ENCODE results near the gene TMEM229A.
"Not testable (repeated sequence)": the region's sequence is repeated elsewhere in the genome, so short reads cannot be mapped to it uniquely, and the experiment has no call there.

The TMEM229A gene

DNA sequence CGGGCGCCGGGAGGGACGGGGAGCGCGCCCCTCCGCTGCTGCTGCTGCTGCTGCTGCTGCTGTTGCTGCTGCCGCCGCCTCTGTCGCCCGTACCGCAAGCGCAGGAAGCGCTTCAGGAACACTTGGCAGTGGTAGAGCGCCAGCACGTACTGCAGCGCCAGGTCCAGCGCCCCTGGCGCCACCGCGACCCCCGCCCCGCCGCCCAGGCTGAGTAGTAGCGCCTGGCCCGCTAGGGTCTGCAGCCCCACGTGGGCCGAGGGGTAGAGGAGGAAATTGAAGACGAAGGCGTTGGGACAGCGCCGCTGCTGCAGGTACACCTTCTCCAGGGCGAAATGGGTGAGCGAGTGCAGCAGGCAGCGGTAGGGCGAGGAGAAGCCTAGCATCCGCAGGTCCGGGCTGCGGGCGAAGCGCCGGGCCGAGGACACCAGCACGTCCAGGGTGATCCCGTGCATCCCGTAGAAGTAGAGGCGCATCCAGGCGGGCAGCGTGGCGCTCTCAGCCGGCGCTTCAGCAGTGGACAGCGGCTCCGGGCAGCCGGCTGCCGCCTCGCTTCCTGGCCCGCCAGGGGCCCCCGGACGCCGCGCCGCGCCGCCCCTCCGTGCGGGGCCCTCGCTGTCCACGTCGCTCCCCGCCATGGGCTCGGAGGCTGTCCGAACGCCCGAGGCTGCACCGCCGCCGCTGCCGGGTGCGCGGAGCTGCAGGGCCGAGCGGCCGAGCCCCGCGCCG, at the start of gene TMEM229A:
Gene TMEM229A (minus strand): TSS at position 699 of the 726 bp plus-strand sequence. CDS start 64 bp downstream, at position 635.
- DNase-seq = no peak

DNA sequence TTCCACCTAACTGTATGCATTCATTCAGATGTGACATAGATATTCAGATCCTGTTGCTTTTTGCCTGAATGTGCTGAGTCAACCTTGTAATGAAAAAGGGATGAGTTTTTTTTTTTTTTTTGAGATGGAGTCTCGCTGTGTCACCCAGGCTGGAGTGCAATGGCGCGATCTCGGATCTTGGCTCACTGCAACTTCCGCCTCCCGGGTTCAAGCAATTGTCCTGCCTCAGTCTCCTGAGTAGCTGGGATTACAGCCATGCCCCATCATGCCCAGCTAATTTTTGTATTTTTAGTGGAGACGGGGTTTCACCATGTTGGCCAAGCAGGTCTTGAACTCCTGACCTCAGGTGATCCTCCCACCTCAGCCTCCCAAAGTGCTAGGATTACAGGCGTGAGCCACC, 49.4 kb upstream of the TMEM229A start:
- DNase-seq = not testable (repeated sequence)

DNA sequence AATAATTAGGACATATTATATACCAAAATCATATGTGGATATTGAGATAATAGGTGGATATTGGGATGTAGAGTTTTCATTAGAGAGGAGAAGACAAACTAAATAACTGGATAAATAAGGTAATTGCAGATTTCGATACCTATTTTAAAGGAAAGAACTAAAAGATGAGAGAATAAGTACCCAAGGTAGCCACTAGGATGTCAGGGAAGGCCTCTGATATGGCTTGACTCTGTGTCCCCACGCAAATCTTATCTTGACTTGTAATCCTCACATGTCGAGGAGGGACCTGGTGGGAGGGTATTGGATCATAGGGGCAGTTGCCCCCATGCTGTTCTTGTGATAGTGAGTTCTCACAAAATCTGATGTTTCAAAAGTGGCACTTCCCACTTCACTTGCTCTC, 44.7 kb upstream of the TMEM229A start:
- no peak for DNase-seq

DNA sequence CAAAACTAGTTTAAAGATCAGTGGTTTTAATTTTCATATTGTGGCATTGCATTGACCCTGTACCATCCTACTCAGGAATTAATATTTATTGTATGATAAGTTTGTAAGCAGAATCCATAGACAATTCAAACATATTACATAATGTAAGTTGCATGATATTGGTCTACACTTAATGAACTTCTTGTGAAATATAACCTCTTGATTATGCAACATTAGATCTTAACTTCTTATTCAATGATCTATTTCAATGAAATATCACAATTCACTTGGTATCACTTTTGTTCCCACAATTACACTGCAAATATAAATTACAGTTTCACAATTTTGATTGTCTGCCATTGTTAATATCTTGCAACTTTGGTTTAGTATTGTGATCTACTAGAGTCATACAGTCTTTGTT, 44.0 kb upstream of the TMEM229A start:
- no peak for DNase-seq

DNA sequence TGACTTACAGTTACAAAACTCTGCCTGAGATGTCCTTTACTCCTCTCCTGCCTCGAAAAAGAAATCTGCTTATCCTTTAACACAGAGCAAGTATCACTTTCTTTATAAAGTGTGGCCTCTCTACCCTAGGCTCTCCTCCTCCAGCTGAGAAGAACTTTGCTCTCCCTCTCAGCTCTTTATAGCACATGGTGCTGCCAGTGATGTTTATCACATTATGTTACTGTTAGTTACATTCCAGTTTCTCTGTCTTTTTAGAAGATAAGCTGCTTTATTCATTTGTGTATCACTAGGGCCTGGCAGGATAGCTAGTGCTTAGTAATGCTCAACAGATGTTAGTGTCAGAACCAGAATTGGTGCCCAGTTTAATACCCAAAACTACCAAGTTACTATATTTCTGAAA, 41.1 kb upstream of the TMEM229A start:
- no peak for DNase-seq

DNA sequence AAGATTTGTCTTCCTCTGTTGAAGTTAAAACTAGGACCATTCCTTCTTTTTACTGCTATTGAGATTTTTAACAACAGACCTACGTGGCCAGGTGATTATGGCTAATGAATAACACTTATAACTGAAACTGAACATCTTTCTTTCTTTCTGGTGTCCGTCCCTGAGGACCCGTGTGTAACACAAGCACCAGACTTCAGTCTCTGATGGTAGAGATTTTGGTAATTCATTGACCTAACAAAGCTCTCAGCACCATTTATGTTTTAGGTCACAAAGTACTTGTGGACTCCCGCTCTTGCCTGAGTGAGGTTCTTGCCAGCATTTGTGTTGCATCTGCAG, 40.4 kb upstream of the TMEM229A start:
- no peak for DNase-seq

DNA sequence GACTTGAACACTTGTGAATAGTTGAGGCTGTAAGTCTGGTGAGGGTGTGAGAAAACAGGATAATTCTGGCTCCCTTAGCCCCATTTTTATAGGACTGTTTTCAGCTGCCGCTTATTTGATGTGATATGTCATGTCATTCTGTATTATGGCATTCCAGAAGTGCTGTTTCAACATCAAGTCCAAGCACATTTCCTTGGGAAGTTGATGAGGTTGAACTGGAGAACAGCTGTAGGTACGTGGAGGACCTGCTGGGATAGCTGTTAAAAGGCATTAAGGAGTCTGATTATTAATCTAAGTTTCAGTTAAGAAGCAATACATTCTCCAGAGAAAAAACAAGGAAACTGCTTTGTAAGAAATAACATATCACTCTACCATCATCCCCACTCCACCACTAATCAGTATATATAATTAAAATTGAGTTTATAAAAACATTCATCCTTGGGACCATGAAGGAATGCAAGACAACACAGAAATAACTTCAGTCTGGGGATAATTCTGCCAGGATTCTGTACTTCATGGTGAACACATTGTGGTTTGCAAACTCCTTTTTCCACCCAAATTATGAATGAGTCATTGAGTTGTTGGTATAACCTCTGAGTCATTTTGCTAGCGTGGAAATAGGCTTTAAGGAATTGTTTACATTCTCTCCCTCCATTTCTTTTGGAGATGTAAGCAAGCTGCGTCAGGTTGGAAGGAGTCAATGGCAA, 39.9 kb upstream of the TMEM229A start:
- no peak for DNase-seq

DNA sequence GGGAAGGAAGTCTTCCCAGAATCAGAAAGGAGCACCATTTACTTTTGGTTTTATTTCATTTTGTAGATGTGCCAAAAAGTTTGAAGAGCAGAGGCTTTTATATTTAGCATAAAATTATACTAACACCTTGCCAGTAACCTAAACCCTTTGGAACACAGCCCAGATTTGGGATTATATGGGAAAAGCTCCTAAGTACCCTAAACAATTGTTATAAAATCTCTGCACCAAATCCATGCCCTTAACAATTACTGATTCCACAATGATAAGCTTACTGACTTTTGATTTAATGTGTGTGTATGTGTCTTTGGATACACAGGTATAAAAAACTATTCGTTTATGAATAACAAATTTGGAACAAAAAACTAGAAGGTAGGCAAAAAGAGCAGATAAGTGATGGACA, 39.0 kb upstream of the TMEM229A start:
- DNase-seq = no peak

DNA sequence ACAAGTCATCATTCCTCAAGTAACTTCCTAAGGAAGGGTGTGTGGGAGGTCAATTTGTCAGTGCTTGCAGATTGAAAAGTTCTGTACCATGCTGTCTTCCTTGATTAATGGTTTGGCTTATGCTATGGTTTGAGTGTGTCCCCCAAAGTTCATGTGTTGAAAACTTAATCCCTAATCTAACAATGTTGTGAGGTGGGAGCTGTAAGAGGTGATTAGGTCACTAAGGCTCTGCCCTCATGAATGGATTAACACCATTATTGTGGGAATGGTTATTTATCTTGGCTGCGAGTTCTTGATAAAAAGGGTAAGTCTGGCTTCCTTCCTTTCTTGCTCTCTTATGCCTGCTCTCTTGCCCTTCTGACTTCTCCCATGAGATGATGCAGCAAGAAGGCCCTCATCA, 29.3 kb upstream of the TMEM229A start:
- DNase-seq = no peak

DNA sequence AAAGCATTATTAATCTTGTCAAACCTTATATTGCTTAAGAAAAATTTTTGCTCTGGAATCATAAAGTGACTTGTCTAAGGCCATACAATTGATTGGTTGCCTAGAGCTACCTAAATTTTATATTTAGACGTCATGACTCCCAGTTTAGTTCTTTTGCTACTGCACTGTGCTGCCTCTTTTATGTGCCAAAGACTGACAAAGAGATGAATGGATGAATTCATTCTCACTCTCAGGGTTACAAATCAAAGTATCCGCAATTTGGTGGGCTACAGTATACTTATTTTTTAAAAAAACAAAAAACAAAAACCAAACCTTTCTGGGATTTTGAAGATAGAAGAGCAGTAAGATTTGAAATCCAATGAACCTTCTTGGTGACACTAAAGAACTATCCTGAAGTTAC, 27.7 kb upstream of the TMEM229A start:
- DNase-seq = no peak

DNA sequence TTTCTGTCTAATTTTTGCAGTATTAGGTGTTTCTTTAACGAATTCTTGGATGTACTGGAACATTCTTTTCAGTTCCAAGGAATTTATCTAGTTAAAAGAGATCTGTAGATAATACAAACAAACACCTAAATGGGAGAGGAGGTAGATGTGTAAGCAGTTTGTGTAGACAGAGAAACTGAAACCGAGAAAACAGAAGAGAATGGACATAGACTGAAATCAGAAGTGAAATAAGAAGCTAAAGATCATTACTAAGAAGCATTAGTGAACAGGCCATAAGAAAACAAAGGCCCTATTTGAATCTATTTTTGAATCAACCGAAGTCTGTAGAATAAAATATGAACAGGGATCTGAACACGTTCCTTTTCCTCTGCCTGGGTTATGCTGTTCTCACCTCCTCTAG, 26.5 kb upstream of the TMEM229A start:
- DNase-seq = no peak

DNA sequence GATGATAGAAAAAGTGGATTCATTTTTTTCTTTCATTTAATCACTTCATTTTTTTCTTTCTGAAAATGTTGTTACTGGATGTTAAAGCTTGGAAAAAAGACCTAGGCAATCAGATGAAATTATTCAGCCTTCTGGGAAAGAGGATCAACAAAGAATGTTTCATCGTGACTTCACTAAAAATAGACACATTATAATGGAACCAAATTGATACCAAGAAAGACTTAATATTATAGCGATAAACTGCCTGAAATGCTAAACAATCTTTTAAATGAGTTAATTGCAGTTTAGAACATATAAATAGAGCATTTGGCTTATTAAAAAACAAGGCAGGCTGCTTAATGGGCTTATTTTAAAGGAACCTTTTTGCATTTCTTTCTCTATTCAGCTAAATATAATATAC, 25.6 kb upstream of the TMEM229A start:
- no peak for DNase-seq

DNA sequence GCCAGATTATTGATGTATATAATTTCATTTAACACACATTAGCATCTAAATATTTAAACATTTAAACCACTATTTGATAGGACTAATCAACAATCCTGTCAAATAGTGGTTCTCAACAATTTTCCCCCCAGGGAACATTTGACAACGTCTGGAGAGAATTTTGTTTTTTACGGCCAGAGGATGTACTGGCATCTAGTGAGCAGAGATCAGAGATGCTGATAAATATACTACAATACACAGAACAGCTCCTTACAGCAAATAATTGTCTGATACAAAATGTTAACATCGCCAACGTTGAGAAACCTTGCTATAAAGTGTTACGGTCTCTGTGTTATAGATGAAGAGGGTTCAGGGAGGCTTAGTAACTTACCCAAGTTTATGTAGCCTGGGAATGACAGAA, 25.0 kb upstream of the TMEM229A start:
- DNase-seq = no peak

DNA sequence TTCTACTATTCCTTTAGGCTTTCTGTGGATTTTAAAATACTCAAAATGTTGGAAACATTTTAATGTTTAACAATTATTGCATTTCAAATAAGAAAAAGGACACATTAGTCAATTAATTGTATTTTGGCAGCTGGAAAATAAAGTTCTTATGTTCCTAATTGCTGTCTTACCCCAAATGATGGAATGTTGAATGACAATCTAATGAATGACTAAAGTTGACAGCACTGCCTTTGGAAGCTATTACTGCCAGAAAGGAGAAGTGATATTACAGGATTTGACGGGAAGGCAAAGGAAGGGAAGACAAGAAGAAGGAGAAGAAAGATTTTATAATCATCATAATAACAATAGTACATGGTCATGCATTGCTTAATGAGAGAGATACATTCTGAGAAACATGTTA, 23.4 kb upstream of the TMEM229A start:
- DNase-seq = no peak

DNA sequence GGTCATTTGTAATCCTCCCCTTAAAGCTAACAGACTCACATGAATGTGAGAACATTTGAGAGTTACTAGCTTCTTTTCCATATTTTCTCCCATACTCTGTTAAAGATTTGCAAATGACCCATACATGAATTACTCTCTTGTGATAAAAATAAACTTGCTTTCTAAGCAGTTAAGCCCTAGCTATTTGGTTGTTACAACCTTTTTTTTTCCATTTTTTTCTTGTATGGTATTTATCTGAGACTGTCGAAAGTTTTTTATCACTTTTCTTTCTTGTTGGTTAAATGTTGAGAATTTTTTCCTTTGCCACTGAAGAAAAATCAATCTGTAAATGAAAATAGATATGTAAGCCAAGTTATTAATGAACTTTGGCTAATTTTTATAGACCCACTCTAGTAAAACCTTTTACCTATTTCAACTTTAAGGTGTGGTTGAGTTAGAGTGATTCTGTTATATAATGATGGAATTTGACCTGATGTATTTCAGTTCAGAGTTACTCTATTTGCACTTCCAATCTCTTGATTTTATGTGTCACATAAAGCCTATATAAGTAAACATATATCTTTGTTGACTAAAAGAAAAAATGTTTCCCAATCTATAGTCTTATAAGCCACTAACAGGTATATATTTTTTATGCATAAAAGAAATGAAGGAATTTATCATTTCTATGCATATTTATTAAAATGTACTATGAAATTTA, 19.0 kb upstream of the TMEM229A start:
- DNase-seq = no peak

DNA sequence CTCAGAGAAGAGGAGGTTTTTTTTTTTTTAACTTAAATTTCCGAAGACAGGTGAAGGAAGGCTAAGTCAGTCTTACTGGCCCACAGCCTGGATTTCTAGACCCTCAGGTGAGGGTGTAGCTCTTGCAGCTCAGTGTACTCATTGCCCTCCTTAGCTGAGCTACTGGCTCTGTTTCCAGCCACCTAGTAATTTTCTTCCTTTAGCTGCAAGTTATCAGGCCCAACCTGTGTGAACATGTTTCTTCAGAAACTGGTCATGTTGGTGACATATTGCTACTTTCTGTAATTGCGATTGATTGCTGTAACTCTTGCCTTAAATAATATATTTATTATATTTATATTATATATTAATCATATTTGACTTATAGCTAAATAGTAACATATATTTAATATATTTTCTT, 10.0 kb upstream of the TMEM229A start:
- no peak for DNase-seq

DNA sequence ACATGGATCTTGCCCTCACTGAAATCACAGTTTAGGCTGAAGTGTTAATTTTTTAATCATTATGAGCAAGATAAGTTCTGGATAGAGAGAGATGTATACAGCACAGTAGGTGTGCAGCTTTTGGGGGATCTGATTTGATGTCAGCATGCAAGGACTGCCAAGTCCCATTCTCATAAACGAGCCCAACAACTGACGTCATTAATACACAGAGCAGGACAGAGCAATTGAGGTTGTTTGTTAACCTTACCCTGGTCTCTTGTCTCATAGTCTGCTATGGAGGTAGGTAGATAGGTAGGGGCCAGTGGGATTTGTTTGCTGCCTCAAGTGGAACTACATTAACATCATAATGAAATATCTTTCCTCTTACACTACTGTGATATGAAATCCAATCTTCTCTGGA, 8.6 kb upstream of the TMEM229A start:
- no peak for DNase-seq

DNA sequence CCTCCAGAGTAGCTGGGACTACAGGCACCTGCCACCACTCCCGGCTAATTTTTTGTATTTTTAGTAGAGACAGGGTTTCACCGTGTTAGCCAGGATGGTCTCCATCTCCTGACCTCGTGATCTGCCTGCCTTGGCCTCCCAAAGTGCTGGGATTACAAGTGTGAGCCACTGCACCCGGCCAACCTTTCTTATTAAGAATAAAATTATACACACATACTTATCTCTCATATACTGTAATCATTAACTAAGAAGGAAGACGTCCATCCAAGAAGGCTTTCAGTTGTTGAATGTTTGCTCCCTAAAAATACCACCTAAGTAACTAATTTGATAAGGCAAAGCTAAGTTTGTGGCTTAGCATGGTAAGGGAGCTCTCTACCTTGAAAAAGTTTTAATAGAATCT, 5.0 kb upstream of the TMEM229A start:
- not testable (repeated sequence) for DNase-seq

DNA sequence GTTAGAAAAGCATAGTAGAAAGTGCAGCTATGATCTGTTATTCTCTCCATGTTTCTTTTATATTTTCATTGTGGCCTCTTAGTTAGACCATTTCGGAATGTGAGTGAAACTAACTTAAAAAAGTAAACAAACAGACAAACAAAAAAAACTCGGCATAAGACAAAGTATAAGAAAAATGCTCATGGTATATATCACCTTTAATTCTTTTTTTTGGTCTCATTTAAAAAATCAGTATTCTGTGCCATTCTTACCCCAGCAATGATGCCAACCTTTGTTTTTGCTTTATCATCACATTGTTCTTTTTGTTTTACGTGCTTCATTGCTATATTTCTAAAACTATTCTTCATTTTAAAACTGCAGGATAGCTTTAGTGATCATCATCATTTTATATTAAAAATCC, 2.8 kb upstream of the TMEM229A start:
- DNase-seq = no peak

DNA sequence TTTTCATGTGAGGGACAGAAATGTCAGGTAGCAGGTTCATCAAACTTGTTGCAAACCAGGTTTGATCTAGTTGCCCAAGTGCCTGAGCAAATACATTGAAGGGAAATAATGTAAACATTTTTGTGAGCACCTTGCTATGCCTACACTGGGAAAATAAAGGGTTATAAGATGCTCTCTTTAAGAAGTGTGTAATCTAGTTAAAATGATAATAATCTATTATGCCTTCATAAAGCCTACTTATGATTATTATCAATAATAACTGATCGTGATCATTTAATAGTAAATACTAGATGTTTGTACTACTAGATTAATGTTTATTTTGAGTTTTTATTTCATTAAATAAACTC, 1.9 kb upstream of the TMEM229A start:
- no peak for DNase-seq

DNA sequence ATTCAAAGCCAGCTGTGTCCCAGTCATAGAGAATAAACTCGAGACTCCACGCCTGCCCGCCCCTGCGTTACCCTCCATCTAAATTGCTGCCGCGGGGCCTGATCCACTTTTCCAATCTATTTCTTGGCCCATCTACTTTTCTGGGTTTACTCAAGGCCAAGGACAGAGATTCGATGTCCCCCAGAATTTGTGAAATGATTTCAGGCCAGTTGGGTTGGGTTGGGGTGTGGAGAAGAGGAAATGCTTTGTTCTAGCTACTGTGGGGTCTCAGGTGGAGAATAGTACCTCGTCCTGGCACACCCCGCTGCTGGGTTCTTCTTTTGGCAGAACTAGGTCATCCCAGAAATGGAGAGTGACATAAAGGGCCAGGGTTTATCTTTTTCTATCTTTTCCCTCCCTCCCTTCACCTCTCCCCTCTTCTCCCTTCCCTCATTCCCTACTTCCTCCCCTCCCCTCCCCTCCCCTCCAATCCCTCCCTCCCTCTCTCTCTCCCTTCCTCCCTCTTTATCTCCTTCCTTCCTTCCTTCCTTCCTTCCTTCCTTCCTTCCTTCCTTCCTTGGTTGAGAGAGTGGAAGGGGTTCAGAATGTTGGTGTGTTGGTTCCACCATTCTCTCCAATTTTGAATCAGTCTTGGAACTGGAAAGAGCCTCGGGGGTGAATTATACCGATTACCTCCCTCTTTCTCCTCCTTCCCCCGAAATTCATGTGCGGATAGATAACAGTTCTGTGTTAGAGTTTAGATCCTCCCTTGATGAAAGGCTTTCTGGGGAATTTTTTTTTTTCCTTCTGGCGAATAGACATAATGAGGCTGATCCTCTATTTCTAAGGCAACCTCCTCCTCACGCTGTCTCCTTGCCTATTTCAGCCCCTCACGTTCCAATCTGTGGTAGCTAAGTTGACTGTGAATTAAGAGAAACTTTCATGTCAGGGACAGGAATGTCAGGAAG, 1.2 kb upstream of the TMEM229A start:
- no peak for DNase-seq

DNA sequence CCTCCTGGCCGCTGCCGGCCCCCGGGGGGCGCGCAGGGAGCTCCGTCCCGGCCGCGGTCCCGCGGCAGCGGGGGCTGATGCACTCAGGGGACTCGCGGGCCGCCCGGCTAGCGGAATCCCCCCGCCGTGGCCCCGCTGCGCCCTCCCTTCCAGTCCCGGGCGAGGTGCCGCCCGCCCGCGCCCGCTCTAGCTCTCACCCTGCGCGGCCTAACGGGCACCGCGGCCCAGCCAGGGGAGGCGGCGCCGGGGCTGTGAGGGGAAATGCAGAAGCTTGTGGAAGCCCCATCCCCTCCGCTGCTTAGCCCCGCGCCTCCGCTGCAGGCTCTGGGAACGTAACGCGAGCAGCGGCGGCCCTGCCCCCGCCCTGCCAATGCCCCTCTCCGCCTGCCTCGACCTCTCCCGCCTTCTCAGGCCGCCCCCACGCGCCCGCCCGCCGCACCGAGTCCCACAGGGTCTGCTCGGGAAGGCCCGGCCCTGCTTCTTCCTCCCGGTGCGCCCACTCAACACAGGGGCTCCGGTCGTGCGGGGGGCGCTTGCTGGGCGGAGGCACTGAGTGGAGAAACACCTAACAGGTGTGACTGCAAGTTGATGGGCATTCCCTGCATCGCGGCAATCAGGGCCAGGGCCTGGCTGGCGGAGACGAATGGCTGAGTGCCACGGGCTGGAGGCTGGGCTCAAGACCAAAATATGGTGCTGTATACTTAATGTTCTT, 384 bp upstream of the TMEM229A start:
- no peak for DNase-seq

DNA sequence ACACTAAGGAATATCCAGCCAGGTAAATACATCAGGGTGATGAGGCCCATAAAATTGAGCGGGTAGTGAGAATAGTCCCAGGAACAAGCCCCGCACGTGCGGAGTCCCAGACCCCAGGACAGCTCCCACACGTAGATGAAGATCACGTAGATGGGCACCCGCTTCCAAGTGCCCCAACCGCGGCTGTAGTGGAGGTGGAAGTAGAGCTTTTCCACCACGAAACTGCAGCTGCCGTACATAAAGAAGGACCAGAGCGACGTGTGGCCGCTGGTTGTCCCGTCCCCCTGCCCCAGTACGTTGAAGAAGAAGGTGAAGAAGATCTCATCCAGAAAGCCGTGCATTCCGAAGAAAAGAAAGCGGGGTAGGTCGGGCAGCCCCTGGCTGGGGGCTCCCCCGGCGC, 948 bp downstream of the TMEM229A start:
- DNase-seq = no peak

Data from CD4-positive, alpha-beta T cell treated with Interleukin-15 for 1 hour (primary cell).